ENCODE results near the gene HECTD1. TPM values are rescaled to one million over a fixed set of nuclear protein-coding genes. Genes with fewer than 3 reads are reported as not detected.

Gene HECTD1
- total RNA-seq, 3 donors from 2014 or later (not counting 1 experiment from before 2014, with no cell fraction given), result 162 to 202 (median 179) TPM

- H3K27me3 Mint-ChIP-seq (ENCODE audit: low read depth in 2 of 2), result no peaks in the 10 kb centered on the region
- no peak overlapping the region for H3K4me3 ChIP-seq (ENCODE audit: low read length)
- H3K27ac ChIP-seq (ENCODE audit: low read length), result no peak overlapping the region
- H3K9me3 ChIP-seq (ENCODE audit: control insufficient read depth, insufficient read depth, low read length), result no peaks in the 10 kb centered on the region
- intact Hi-C loops (cut with micrococcal nuclease), result no loop called here
- no peak overlapping the region for H3K4me3 Mint-ChIP-seq
- no peak overlapping the region for H3K27ac Mint-ChIP-seq
- no peak for TF ChIP-seq CTCF (IDR thresholded peaks at IDR 0.05)
- H3K27me3 ChIP-seq (ENCODE audit: control insufficient read depth, insufficient read depth, low read length), result no peaks in the 10 kb centered on the region
- H3K36me3 ChIP-seq (ENCODE audit: control insufficient read depth, insufficient read depth, low read length), result peaks cover 79% of the 10 kb centered on the region
- peaks cover 27% of the 10 kb centered on the region for H3K36me3 Mint-ChIP-seq
- 100% methylated on average over 3 of the region's 6 CpGs for WGBS (ENCODE audit: insufficient coverage)
- no peaks in the 10 kb centered on the region for H3K4me1 ChIP-seq (ENCODE audit: control insufficient read depth, insufficient read depth, low read length)
- ATAC-seq (no peak), DNase-seq (no peak)
- peaks cover 0 to 3% of the 10 kb centered on the region in 2 donors for H3K4me1 Mint-ChIP-seq
- H3K9me3 Mint-ChIP-seq, result no peaks in the 10 kb centered on the region
These were observed 35.5 kb downstream of the HECTD1 start for GRCh38 chr14:31172084-31172483.

GRCh38 chr14:31170411-31170810, 37.2 kb downstream of the HECTD1 start:
- no peak overlapping the region for H3K4me3 Mint-ChIP-seq
- intact Hi-C loops (cut with micrococcal nuclease), result no loop called here
- TF ChIP-seq CTCF (IDR thresholded peaks at IDR 0.05), result no peak
- no peaks in the 10 kb centered on the region for H3K27me3 Mint-ChIP-seq (ENCODE audit: low read depth in 2 of 2)
- ATAC-seq (no peak), DNase-seq (no peak)
- peak overlapping the region in 1 of 2 donors; percentile 36 for H3K27ac Mint-ChIP-seq
- peaks cover 0 to 1% of the 10 kb centered on the region in 2 donors for H3K4me1 Mint-ChIP-seq
- Histone ChIP-seq H3K27me3 (ENCODE audit: control insufficient read depth, insufficient read depth, low read length) (no peaks in the 10 kb centered on the region), H3K27ac (ENCODE audit: low read length) (no peak overlapping the region), H3K4me3 (ENCODE audit: low read length) (no peak overlapping the region), H3K36me3 (ENCODE audit: control insufficient read depth, insufficient read depth, low read length) (peaks cover 89% of the 10 kb centered on the region), H3K4me1 (ENCODE audit: control insufficient read depth, insufficient read depth, low read length) (no peaks in the 10 kb centered on the region), H3K9me3 (ENCODE audit: control insufficient read depth, insufficient read depth, low read length) (no peaks in the 10 kb centered on the region)
- H3K9me3 Mint-ChIP-seq, result no peaks in the 10 kb centered on the region
- WGBS (ENCODE audit: insufficient coverage), result no CpG with 5 or more reads among the region's 1 CpG
- H3K36me3 Mint-ChIP-seq, result peaks cover 27% of the 10 kb centered on the region

DNA sequence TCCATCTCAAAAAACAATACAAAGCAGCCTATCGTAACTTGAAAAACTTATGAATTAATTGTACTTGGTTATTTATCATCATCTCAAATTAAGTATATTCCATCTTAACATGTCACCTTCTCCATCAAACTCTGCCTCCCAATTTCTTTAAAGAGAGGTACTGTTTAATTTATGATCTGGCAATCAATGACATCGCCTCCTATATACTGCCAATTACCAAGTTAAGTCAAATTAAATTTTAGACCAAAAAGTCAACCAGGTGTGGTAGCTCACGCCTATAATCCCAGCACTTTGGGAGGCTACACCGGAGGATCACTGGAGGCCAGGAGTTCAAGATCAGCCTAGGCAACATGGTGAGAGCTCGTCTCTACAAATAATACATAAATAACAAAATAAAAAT, 37.7 kb downstream of the HECTD1 start:
- intact Hi-C loops (cut with micrococcal nuclease), result no loop called here
- ATAC-seq, result no peak

More for the DNA sequence above, 37.7 kb downstream of the HECTD1 start:
- peaks cover 27% of the 10 kb centered on the region for H3K36me3 Mint-ChIP-seq
- H3K9me3 ChIP-seq (ENCODE audit: control insufficient read depth, insufficient read depth, low read length), result no peaks in the 10 kb centered on the region
- WGBS (ENCODE audit: insufficient coverage), result 94% methylated on average over 4 of the region's 5 CpGs
- H3K4me3 Mint-ChIP-seq, result no peak overlapping the region
- peaks cover 92% of the 10 kb centered on the region for H3K36me3 ChIP-seq (ENCODE audit: control insufficient read depth, insufficient read depth, low read length)
- no peak overlapping the region for H3K27ac Mint-ChIP-seq
- H3K27me3 ChIP-seq (ENCODE audit: control insufficient read depth, insufficient read depth, low read length), result no peaks in the 10 kb centered on the region
- H3K4me3 ChIP-seq (ENCODE audit: low read length), result no peak overlapping the region
- no peak overlapping the region for H3K27ac ChIP-seq (ENCODE audit: low read length)
- H3K4me1 ChIP-seq (ENCODE audit: control insufficient read depth, insufficient read depth, low read length), result no peaks in the 10 kb centered on the region
- no peaks in the 10 kb centered on the region for H3K9me3 Mint-ChIP-seq
- TF ChIP-seq CTCF (IDR thresholded peaks at IDR 0.05), result no peak
- H3K27me3 Mint-ChIP-seq (ENCODE audit: low read depth in 2 of 2), result no peaks in the 10 kb centered on the region
- no peak for DNase-seq
- H3K4me1 Mint-ChIP-seq, result peaks cover 0 to 6% of the 10 kb centered on the region in 2 donors
